Measurements from ENCODE around the gene FNDC10.
"Not testable (repeated sequence)": the region's sequence is repeated elsewhere in the genome, so short reads cannot be mapped to it uniquely, and the experiment has no call there.

FNDC10 gene

DNA sequence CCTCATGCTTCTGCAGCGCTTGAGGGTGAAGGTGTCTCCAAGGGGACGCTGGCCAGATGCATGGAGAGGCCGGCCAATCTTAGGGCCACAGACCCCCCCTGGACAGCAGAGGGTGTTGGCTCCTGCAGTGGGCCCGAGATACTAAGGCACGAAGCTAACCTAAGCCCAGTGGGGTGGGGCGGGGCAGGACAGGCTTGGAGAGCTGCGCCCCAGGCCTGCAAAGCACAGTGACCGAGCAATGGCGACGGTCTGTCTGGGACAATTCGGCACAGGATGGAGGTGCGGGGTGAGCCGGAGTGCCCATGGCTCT, 1.3 kb downstream of the FNDC10 start:
- no peak for DNase-seq

DNA sequence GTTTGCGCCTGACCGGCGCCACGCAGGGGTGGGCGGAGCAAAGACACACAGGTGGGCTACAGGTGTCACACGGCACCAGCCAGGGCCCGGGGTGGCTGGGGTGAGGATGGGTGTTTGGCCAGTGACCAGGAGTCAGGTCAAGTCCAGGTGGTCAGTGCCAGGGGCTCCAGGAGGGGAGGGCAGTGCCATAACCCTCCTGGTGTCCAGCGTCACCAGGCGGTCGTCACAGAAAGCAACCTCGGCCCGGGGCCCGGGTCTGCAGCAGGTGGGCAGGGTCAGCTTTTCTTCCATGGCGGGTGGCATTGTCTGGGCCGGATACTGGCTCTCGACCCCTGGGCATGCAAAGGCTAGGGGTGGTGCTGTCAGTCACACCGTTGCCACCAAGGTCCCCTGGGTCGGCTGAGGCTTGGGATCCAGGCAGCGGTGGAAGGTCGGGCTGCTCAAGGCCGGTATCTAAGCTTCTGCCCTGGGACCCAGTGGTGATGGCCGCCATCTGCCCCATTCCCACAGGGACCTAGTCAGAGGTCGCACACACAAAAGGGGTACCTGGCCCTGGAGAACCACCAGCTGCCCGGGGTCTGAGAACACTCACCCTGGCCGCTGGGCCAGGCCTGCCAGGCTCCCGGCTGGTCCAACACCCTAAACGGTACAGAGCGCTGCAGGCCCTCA, 1.8 kb downstream of the FNDC10 start:
- DNase-seq, result no peak

DNA sequence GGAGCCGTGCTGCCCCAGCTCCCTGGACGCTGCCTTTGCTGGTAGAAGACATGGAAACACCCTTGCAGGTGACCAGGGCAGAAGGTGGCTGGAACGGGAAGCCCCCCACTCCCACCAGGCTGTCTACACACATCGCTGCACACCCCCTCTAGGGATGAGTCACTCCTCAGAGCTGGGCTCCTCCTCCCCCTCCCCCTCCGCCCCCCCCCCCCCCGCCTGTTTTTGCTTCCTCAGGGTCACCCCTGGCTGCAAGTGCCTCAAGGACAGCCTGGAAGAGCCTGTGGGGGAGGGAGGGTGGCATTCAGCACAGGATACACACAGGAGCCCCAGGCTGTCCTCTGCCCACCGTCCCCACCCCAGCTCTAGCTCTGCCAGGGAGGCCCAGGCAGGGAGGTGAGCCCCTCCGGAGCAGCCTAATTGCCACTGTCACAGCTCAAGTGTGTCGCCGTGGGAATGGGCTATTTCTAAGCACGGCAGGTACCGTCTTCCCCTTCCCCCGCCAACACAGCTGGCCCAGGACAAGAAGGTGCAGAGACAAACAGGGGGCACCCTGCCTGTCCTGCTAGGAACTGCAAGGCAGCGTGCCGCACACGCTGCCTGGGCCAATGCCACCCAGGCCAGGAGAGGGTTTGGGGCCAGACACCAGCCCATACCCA, 2.5 kb downstream of the FNDC10 start:
- peak; percentile 29 for DNase-seq

DNA sequence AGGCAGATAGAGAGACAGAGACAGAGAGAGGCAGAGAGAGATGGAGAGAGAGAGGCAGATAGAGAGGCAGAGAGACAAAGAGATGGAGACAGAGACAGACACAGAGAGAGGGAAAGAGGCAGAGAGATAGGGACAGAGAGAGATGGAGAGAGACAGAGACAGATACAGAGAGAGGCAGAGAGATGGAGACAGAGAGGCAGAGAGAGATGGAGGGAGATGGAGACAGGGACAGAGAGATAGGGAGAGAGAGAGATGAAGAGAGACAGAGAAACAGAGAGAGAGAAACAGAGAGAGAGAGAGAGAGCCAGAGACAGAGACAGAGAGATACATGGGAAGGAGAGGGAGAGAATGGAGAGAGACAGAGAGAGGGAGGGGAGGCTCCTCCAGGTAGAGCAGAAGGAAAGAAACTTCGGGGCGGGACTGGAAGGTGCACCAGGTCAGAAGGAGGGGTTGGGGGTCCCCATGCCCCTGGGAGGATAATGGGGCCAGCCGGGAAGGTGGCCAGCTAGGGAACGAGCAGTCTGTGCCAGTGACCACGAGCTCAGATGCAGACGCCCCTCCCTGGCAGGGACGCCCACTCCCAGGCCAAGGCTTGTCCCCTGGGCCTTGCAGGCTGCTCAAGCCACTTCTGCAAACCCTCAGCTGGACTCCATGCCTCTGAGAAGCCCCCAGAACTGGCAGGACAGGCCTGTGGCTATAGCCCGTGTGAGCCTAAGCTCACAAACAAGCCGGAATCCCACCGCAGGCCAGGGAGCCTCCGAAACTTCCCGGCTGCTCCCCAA, 3.3 kb downstream of the FNDC10 start:
- DNase-seq, result no peak

DNA sequence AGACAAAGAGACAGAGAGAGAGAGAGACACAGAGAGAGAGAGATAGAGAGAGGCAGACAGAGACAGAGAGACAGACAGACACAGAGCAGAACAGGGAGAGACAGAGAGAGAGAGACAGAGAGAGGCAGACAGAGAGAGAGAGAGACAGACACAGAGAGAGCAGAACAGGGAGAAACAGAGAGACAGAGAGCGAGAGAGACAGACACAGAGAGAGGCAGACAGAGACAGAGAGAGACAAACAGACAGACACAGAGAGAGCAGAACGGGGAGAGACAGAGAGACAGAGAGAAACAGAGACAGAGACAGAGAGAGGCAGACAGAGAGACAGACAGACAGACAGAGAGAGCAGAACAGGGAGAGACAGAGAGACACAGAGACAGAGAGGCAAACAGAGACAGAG, 4.6 kb downstream of the FNDC10 start:
- DNase-seq, result not testable (repeated sequence)

DNA sequence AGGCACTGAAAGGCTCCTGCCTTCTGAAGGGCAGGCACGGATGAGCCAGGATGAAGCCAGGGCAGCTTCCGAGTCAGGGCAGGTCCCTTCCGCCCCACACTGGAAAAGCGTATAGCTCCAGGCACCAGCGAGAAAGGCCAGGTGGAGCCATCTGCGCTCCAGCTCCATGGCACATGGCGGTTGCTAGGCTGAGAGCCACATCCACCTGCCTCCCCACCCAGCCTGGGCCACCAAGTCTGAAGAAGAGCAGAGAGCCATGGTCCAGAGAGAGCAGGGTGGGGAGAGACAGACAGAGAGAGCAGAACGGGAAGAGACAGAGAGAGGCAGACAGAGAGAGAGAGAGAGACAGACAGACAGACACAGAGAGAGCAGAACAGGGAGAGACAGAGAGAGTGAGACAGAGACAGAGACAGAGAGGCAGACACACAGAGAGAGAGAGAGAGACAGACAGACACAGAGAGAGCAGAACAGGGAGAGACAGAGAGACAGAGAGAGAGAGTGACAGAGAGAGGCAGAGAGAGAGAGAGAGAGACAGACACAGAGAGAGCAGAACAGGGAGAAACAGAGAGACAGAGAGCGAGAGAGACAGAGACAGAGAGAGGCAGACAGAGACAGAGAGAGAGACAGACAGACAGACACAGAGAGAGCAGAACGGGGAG, 5.2 kb downstream of the FNDC10 start:
- DNase-seq, result no peak

DNA sequence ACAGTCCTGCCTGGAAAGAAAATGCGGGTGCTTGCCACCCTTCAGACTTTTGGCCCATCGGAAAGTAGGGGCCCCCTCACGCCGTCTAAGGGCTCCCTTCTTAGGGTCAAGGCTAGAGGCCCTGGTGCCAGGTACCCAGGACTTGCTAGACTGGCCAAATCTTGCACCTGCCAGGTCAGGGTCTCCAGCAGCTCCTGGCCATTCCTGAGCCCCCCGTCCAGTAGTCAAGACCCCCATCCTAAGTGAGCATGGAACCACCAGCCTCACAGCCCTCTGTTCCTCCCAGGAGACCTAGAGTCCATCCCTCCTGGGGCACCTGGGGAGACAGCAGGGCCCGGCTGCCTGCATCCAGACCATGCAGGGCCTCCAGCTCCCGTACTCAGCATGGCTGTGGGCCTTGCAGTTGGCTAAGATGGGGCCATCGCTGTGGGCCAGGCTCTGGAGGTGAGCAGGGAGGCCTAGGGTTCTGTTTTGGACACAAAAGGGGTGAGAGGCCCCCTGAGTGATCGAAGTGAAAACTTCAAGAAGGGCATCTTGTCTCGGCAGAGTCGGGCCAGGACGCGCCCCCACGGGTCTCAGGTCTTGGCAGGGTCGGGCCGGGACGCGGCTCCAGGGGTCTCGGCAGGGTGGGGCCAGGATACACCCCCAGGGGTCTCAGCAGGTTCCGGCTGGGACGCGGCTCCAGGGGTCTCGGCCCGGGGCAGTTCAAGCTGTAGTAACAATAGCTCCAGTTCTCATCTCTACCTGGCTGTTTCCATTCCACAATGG, 5.9 kb downstream of the FNDC10 start:
- DNase-seq, result no peak

DNA sequence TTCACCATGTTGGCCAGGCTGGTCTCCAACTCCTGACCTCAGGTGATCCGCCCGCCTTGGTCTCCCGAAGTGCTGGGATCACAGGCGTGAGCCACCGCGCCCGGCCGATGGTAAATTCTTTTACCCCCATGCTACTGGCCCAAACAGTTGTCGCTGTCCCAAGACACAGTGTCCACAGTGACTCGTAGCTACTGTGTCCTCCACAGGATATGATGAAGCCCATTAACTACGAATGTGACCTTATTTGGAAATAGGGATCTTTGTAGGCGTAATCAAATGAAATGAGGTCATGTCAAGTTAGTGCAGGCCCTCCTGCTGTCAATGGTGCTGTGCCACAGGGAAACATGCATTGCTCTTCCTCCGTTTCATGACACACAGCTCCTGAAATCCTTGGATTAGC, 8.5 kb downstream of the FNDC10 start:
- DNase-seq, result no peak

DNA sequence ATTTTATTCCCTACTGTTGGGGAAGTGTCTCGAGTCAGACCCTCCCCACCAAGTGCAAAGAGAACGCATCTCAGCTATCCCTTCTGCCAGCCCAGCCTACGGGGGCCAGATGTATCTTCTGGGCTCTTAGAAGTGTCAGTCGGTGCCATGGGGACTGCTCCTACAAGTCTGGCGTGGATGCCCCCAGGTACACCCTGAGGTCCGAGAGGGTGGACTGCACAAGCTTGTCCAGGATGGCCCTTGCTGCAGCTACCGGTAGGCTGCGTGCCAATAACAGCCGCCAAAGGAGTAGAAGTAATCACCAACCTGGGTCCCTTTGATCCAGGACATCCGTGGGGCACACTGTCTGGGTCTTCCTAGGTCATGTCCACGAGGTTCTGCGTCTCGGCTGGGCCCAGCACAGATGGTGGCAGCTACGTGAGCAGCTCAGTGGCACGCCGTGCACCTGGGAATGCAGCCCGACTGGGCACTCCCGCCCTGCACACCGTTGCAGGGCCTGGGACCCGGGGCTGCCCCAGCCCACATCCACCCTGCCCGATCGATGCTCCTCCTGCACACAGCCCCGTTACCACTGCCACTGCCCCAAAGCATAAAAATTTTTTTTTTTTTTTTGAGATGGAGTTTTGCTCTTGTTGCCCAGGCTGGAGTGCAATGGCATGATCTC, 16.5 kb downstream of the FNDC10 start:
- DNase-seq, result no peak

DNA sequence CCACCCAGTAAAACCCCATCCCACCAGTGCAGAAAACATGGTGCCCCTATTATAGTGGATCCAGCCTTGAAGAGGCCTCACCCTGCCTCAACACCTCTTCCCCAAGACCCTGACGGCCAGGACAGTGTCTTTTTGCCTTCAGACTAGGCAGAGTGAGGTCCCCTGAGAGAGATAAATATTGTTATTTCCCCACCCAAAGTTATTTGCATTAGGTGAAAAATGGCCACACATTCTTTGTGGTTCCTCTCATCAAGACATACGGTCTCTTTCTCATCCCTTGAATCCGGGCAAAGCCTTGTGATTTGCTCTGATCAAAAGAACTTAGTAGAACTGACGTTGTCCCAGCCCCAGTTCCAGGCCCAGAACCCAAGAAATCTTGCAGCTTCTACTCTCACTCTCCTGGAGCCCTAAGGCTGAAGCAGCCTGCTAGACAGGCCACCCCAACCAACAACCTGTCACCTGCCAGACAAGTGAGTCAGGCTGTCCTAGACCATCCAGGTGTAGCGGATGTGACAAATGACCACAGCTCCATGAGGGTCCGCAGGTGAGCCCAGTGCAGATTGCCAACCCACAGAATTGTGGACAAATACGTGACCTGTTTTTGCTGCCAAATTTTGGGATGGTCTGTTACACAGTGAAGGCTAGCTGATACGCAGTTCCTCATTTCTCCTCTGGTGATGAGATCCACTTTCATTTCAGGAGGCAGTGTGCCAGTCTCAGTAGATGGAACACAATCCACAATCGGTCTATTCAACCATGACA, 17.2 kb downstream of the FNDC10 start:
- DNase-seq, result no peak

DNA sequence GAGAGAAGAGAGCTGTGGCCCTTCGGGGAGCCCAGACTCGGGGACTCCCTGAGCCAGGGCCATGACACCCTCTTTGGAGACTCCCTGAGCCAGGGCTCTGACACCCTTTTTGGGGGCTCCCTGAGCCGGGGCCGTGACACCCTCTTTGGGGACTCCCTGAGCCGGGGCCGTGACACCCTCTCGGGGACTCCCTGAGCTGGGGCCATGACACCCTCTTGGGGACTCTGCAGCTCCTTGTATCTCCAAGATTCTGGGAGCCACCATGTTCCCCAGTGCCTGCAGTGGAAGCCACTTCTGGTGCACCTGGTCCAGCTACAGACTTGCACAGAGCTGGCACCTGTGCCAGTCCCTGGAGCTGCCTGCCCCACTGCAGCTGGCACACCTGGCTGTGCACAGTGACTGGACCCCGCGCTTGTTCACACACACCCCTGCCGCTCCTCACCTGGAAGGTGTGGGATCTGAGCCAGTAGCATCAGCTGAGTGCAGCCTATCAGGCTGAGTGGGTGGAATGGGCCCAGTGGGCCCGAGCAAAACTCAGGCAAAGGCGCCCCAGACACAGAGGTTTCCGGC, 21.5 kb downstream of the FNDC10 start:
- no peak for DNase-seq

DNA sequence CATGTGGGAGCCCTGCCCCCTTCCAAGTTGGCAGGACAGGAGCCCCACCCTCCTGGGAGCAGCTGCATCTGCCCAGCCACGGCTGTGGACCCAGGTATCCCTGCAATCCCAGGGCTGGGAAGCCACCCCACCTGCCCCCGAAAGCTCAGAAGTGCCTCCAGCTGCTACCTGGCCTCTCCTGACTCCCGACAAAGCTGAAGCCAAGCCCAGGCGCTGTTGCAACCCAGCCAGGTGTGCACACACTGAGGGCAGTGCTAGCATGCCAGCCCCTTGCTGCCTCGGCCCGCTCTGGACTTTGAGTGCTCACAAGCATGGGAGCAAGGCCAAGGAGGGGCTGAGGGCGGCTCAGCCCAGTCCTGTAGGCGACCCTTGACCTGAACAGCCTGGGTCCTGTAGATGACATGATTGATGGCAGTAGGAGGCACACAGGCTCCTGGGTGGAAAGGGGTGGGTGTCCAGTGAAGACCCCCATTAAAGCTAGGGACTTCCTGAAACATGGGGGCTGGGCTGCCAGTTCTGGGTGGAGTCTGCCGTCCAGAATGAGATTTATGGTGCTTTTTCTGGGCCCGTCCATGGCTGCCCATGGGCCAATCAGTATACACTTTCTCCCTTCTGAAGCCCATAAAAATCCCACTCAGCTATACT, 22.4 kb downstream of the FNDC10 start:
- no peak for DNase-seq

DNA sequence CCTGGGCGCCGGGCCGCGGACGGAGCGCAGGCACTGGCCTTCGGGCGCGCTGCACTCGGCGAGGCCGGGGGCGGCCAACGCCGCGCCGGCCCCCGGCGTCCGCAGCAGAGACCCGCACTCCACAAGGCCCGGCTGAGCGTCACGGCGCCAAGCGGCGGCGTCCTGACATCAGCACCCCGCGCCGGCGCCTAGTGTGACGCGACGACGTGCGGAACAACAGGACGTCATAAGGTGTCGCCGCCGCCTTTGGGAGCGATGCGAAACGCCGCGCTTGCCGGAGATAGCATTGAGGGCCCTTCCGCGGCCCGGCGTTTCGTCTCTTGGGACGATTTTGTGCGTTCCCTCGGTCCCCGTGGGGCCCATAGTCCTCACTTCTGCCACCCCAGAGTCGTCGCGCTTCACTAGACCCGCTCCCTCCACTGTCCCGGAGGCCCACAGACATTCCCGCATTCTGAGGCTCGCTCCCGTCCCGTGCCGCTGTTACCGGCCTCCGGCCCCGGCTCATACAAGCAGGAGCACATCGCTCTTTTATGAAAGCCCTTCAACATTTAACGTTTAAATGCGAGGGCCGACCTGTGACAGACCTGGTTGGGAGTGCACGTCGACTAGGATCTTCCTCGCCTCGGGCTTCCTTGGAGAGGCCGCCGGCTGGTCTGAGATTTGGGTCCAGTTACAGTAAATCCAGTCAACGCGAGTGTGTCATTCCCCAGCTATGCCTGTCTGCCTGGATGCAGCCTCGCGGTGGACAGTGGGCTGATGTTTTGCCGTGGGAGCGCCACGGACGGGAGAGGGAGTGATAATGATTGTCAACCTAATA, 25.0 kb downstream of the FNDC10 start, which contains the start of gene SSU72:
TSS of gene SSU72 (minus strand) at position 143 of the 817 bp plus-strand sequence. CDS start 306 bp downstream, outside the sequence.
- DNase-seq, result peak; percentile 92

DNA sequence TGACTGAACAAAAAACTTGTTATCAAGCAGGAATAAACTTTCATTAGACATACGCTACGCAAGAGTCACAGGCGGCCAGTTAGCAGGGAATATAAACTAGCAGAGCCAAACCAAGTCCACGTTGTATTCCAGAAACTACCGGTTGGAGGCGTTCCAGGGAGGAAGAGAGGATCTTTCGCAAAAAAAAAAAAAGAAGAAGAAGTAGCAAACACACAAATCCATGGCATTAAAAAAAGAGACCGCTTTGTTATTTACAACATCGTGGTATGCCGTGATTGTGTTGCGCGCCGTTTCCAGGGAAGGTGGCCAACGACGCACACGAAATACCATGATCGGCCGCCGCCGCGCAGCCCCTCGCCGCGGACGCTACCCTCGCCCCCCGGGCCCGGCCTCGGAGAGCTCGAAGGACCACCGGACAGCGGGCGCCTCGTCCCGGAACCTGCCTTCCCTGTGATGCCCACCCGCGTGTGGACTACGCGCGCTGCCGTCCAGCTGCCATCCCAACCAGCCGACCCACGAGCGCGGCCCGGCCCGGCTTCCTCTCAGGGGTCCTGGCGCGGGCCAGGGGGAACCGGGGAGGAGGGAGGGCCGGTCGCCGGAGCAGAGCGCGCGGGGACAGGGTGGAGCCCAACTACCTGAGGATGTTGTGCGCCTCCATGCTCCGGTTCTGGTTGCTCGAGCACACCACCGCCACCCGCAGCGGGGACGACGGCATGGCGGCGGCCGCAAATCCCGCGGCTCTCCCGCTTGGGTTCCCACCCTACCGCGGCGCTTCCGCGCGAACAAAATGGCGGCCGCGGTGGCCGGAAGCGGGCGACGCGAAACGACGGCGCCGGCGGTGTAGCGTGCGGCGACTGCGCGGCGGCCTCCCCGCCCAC, 25.9 kb downstream of the FNDC10 start:
- DNase-seq, result peak; percentile 73

DNA sequence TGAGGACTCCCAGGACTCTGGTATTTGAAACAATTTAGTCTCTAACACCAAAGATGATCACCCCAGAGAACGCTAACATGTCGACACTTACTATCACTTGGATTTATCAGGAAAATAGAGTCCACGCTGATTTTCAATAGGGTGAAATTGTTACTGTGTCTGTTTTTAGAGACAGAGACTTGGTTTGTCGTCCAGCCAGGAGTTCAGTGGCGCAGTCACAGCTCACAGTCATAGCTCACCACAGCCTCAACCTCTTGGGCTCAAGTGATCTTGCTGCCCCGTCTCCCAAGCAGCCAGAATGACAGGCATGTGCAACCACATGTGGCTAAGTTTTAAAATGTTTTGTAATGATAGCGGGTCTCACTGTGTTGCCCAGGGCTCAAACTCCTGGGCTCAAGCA, 30.6 kb downstream of the FNDC10 start:
- no peak for DNase-seq

DNA sequence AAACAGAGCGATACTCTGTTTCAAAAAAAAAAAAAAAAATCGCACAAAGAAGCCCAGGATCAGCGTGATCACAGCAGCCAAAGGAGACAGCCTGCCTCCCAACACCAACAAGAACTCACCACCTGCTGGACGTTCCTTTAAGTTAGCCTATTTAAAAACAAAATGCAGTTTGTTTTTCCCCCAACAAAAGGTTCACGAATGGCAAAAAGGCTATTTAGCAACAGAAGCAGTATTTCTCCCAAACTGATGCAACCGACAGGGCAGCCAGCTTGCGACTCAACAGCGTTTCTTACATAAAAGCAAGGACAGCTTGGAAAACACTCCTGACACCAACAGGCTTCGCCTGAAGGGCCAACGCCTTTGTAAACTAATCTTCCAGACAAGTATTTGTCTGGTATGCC, 32.0 kb downstream of the FNDC10 start:
- DNase-seq, result no peak

DNA sequence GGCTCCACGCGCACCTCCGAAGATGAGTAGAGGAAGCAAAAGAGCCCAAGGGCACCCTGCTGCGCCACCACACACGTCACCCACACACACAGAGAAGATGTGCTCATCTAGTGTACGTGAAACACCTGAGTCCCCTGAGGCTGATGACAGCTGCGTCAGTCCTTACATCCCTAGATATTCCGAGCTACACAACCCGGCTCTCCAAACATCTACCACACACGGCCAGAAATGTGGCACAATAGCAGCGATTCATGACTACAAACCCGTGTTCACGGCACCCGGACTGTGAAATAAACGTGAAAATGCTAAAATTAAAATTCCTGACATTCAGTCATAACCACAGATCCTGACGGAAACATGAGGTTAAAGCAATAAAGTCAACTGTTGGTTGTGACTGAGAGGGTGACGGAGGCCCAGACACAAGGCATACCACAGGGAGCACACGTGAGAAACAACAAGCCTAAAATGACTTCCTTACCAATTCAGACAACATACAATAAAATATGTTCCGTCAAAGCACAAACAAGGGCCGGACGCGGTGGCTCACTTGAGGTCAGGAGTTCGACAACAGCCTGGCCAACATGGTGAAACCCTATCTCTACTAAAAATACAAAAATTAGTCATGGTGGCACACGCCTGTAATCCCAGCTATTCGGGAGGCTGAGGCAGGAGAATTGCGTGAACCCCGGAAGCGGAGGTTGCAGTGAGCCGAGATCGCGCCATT, 32.6 kb downstream of the FNDC10 start:
- DNase-seq, result no peak

DNA sequence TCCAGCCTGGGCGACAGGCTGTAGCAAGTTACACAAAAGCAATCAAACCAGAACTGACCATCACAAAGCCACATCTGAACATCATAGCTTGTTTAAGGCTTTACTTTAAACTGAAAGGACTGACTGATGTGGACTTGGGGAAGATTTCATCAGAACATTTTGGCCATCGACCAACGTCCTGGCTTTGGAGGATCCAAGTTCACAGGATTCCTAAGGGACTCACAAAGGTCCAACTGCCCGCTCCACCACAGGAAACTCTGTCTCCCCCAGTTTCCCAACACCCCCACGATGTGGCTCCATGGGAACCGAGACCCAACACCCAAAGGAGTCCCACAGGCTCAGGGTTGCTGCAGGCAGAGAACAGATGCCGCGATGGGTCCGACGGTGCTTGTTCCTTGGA, 34.6 kb downstream of the FNDC10 start:
- DNase-seq, result no peak
